ENCODE data around the gene PSRC1. TPM values are rescaled to one million over a fixed set of nuclear protein-coding genes. Genes with fewer than 3 reads are reported as not detected.

PSRC1 gene
- total RNA-seq, 1 experiment from 2014 or later, result 60.3 TPM

DNA sequence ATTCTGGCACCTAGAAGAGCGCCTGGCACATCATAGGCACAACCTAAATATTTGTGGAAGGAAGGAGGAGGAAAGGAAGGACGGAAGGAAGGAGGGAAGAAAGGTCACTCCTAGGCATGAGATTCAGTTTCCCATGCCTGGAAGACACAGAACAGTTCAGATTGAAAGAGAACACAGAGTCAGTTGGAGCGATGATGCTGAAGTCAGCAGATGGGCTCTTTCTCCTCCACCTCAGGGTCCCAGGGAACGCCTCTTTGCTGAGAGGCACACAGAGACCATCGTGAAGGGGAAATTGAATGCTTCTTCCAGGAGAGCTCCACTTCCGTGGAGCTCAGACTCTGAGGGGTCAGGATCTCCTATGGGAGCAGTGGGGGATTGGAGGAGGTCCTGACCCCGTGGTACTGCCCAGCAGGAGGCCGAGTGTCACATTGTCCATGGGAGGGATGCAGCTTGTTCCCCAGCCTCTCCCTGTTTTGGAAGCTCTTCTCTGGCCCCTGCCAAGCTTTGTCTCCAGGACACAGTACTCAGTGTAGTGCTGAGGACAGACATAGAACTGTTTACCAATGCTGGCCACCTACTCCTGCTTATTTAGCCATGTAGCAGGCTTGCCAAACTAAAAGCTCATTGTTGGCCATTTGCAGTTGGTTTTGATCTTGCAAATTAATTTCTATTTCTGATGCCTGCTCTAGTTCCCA is 21.4 kb upstream of the PSRC1 start:
- H3K27me3 Mint-ChIP-seq (ENCODE audit: low read depth), result no peaks in the 10 kb centered on the region
- Histone ChIP-seq H3K79me1 (ENCODE audit: insufficient read depth, low read depth, low read length, poor library complexity, severe bottlenecking) (no peaks in the 10 kb centered on the region), H2BK120ac (ENCODE audit: low read depth, low read length, poor library complexity, severe bottlenecking) (no peak overlapping the region), H2BK15ac (ENCODE audit: low read depth, low read length) (no peak overlapping the region), H4K8ac (replicated peaks; ENCODE audit: insufficient read length, low read depth, low read length) (no peak overlapping the region), H3T11ph (ENCODE audit: low read length) (no peak overlapping the region), H3K18ac (ENCODE audit: insufficient read length, low read depth, low read length) (no peak overlapping the region), H3K4me2 (ENCODE audit: insufficient read depth, insufficient read length, low read length) (no peak overlapping the region), H2AK5ac (ENCODE audit: insufficient read length, low read length) (no peak overlapping the region), H2AFZ (ENCODE audit: low read length) (no peak overlapping the region), H2BK12ac (ENCODE audit: insufficient read length, low read depth, low read length) (no peak overlapping the region), H3K9ac (ENCODE audit: extremely low read depth, insufficient read length, low read length) (no peak overlapping the region), H3K79me2 (ENCODE audit: insufficient read depth, low read length) (no peaks in the 10 kb centered on the region), H2BK20ac (ENCODE audit: low read depth, low read length, poor library complexity, severe bottlenecking) (no peak overlapping the region), H3K4me1 (ENCODE audit: insufficient read depth, low read length) (no peaks in the 10 kb centered on the region; the same call in 1 of the 2 replicates), H3K56ac (ENCODE audit: insufficient read length, low read depth, low read length) (no peak overlapping the region), H3K4ac (ENCODE audit: low read depth, low read length) (no peak overlapping the region), H3K14ac (ENCODE audit: insufficient read depth, low read length) (no peak overlapping the region), H2BK5ac (ENCODE audit: insufficient read length, low read length) (no peak overlapping the region), H3K23ac (ENCODE audit: insufficient read length, low read depth, low read length) (no peak overlapping the region), H4K20me1 (ENCODE audit: control insufficient read depth, insufficient read depth, insufficient read length) (no peaks in the 10 kb centered on the region), H3K23me2 (ENCODE audit: insufficient read length, low read depth, low read length, poor library complexity, severe bottlenecking) (no peaks in the 10 kb centered on the region), H3K27ac (ENCODE audit: insufficient read length, low read depth, low read length) (no peak overlapping the region), H3K27me3 (ENCODE audit: insufficient read depth, low read length) (no peaks in the 10 kb centered on the region), H3K9me3 (ENCODE audit: control insufficient read depth, low read depth, low read length) (no peaks in the 10 kb centered on the region), H4K91ac (ENCODE audit: insufficient read length, low read depth, low read length) (no peak overlapping the region), H4K5ac (ENCODE audit: insufficient read length, low read depth, low read length) (no peak overlapping the region)
- no peaks in the 10 kb centered on the region for H3K36me3 Mint-ChIP-seq (ENCODE audit: insufficient read depth in 1 of 3, low read depth in 3 of 3)
- H3K9me3 Mint-ChIP-seq, result no peaks in the 10 kb centered on the region
- H3K4me1 Mint-ChIP-seq, result peaks cover 25 to 26% of the 10 kb centered on the region in 2 experiments
- DNase-seq, result no peak
- TF ChIP-seq, protein P1, sequence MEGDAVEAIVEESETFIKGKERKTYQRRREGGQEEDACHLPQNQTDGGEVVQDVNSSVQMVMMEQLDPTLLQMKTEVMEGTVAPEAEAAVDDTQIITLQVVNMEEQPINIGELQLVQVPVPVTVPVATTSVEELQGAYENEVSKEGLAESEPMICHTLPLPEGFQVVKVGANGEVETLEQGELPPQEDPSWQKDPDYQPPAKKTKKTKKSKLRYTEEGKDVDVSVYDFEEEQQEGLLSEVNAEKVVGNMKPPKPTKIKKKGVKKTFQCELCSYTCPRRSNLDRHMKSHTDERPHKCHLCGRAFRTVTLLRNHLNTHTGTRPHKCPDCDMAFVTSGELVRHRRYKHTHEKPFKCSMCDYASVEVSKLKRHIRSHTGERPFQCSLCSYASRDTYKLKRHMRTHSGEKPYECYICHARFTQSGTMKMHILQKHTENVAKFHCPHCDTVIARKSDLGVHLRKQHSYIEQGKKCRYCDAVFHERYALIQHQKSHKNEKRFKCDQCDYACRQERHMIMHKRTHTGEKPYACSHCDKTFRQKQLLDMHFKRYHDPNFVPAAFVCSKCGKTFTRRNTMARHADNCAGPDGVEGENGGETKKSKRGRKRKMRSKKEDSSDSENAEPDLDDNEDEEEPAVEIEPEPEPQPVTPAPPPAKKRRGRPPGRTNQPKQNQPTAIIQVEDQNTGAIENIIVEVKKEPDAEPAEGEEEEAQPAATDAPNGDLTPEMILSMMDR (conservative IDR thresholded peaks at IDR 0.05), result no peak
- H3K27ac Mint-ChIP-seq, result no peak overlapping the region
- no peak overlapping the region for H3K4me3 Mint-ChIP-seq
- WGBS (ENCODE audit: extremely low coverage, insufficient read length, low lambda C conversion rate), result no CpG with 5 or more reads among the region's 8 CpGs

Measured in H9 (cell line).